SK-N-SH (cell line): Measurements from ENCODE around the gene ADAMTSL1. TPM values are rescaled to one million over a fixed set of nuclear protein-coding genes. Genes with fewer than 3 reads are reported as not detected.

Source experiments
- CTCF ChIA-PET: fragments of 300-600, 350-600 bp; formaldehyde crosslinking; extraction: SDS; loops from one replicate; lab custom pipeline; 2021; lab: Yijun Ruan, JAX
- POLR2A ChIA-PET: fragments of 350-600 bp; sonication (Branson Sonifier 250); formaldehyde crosslinking; extraction: SDS; loops from one replicate; lab custom pipeline; 2020; ENCODE audit warnings: antibody characterized with exemption, inconsistent platforms; lab: Yijun Ruan, JAX
- DNase-seq: peaks from one replicate; pipeline ENCODE4 v3.0.0; 2012
- H2AFZ ChIP-seq: fragments of 200-600 bp; sonication (generic); 2 replicates; pipeline ENCODE4 v1.8.1; 2016; ENCODE audit warnings: antibody characterized with exemption, mild to moderate bottlenecking, low read depth
- H3F3A ChIP-seq: fragments of 200-600 bp; sonication (generic); replicated peaks from 2 replicates; pipeline ENCODE3; 2016; ENCODE audit warnings: antibody characterized with exemption, mild to moderate bottlenecking; ENCODE audit not compliant: insufficient read depth
- H3K27ac ChIP-seq, 2 experiments: fragments of 200-500 bp in 1 of 2; fragments of 200-600 bp in 1 of 2; sonication (Bioruptor generic) in 1 of 2; sonication (generic), shearing (Covaris generic) in 1 of 2; 2 replicates each; pipeline versions ENCODE4 v1.5.1 to v1.6.1; 2014 to 2016; ENCODE audit warnings: low read depth in 2 of 2, inconsistent platforms in 1 of 2, low read length in 1 of 2, mild to moderate bottlenecking in 1 of 2, mixed read lengths in 1 of 2
- H3K27me3 ChIP-seq: fragments of 200-600 bp; sonication (generic), shearing (Covaris generic); 2 replicates; pipeline ENCODE4 v1.6.1; 2016; ENCODE audit warnings: mixed run types; ENCODE audit not compliant: insufficient read depth
- H3K36me3 ChIP-seq, 2 experiments: fragments of 200-500 bp in 1 of 2; fragments of 200-600 bp in 1 of 2; sonication (Bioruptor generic) in 1 of 2; sonication (generic) in 1 of 2; replicated peaks in 1 of 2; 2 replicates each; pipeline versions ENCODE3 to v1.5.1; 2014 to 2016; ENCODE audit warnings: low read length in 1 of 2, mild to moderate bottlenecking in 1 of 2; ENCODE audit not compliant: insufficient read depth in 2 of 2, control insufficient read depth in 1 of 2
- H3K4me1 ChIP-seq, 2 experiments: fragments of 200-500 bp in 1 of 2; fragments of 200-600 bp in 1 of 2; sonication (Bioruptor generic) in 1 of 2; sonication (generic), shearing (Covaris generic) in 1 of 2; 2 replicates each; pipeline versions ENCODE4 v1.5.1 to v1.6.1; 2014 to 2016; ENCODE audit warnings: low read depth in 1 of 2, low read length in 1 of 2, mixed run types in 1 of 2; ENCODE audit not compliant: insufficient read depth in 2 of 2, control insufficient read depth in 1 of 2
- H3K4me2 ChIP-seq: fragments of 200-600 bp; sonication (generic), shearing (Covaris generic); 2 replicates; pipeline ENCODE4 v1.6.1; 2017; ENCODE audit warnings: mixed run types
- H3K4me3 ChIP-seq, 2 experiments: fragments of 200-500 bp in 1 of 2; fragments of 200-600 bp in 1 of 2; sonication (Bioruptor generic) in 1 of 2; sonication (generic), shearing (Covaris generic) in 1 of 2; 2 replicates each; pipeline versions ENCODE4 v1.5.1 to v1.8.1; 2014 to 2016; ENCODE audit warnings: low read depth in 2 of 2, inconsistent platforms in 1 of 2, low read length in 1 of 2, mild to moderate bottlenecking in 1 of 2, mixed read lengths in 1 of 2, moderate library complexity in 1 of 2
- H3K79me2 ChIP-seq: fragments of 200-600 bp; sonication (generic); 2 replicates; pipeline ENCODE4 v1.8.1; 2017; ENCODE audit warnings: mild to moderate bottlenecking; ENCODE audit not compliant: insufficient read depth
- H3K9ac ChIP-seq: fragments of 200-600 bp; sonication (generic); 2 replicates; pipeline ENCODE4 v1.6.1; 2017; ENCODE audit warnings: mixed run types
- H3K9me2 ChIP-seq: fragments of 200-600 bp; sonication (generic); 2 replicates; pipeline ENCODE4 v1.6.1; 2017; ENCODE audit warnings: mixed run types
- H3K9me3 ChIP-seq: fragments of 200-600 bp; sonication (generic); 2 replicates; pipeline ENCODE4 v1.6.1; 2017; ENCODE audit warnings: mixed run types, mild to moderate bottlenecking, moderate library complexity
- H4K20me1 ChIP-seq: fragments of 200-600 bp; sonication (generic); 2 replicates; pipeline ENCODE4 v1.6.1; 2017; ENCODE audit warnings: mild to moderate bottlenecking, mixed run types; ENCODE audit not compliant: insufficient read depth
- ELF1 ChIP-seq: IDR thresholded peaks from 2 replicates; pipeline ENCODE4 v1.4.0; 2012
- EP300 ChIP-seq, 2 experiments: IDR thresholded peaks; 2 replicates each; pipeline versions ENCODE4 v1.4.0 to v1.6.1; 2012; ENCODE audit warnings: borderline replicate concordance in 1 of 2, low read depth in 1 of 2, low read length in 1 of 2
- FOXJ3 ChIP-seq: sonication (generic); formaldehyde crosslinking; IDR thresholded peaks from 2 replicates; pipeline ENCODE4 v1.5.1; 2020; ENCODE audit warnings: mild to moderate bottlenecking, missing genetic modification reagents
- FOXM1 ChIP-seq: IDR thresholded peaks from 2 replicates; pipeline ENCODE4 v1.4.0; 2012; ENCODE audit warnings: low read depth, mild to moderate bottlenecking
- GABPA ChIP-seq: IDR thresholded peaks from 2 replicates; pipeline ENCODE4 v1.4.0; 2012; ENCODE audit warnings: low read depth, mild to moderate bottlenecking
- GATA2 ChIP-seq: sonication (generic); formaldehyde crosslinking; IDR thresholded peaks from 2 replicates; pipeline ENCODE4 v1.5.0; 2020; ENCODE audit warnings: mild to moderate bottlenecking, missing genetic modification reagents
- MEF2A ChIP-seq: IDR thresholded peaks from 2 replicates; pipeline ENCODE4 v1.4.0; 2012; ENCODE audit warnings: low read depth, borderline replicate concordance
- RAD21 ChIP-seq: IDR thresholded peaks from 2 replicates; pipeline ENCODE4 v1.6.1; 2012; ENCODE audit warnings: mild to moderate bottlenecking, low read length
- RCOR1 ChIP-seq: fragments of 150-350 bp; IDR thresholded peaks from 2 replicates; pipeline ENCODE4 v1.6.1; 2017; ENCODE audit warnings: antibody characterized with exemption, low read length
- RXRA ChIP-seq: IDR thresholded peaks from 2 replicates; pipeline ENCODE4 v1.4.0; 2012; ENCODE audit warnings: low read depth, mild to moderate bottlenecking, borderline replicate concordance
- SIN3A ChIP-seq: IDR thresholded peaks from 2 replicates; pipeline ENCODE4 v1.6.1; 2012; ENCODE audit warnings: low read depth, mild to moderate bottlenecking, low read length, moderate library complexity, borderline replicate concordance
- SMC3 ChIP-seq: IDR thresholded peaks from 2 replicates; pipeline ENCODE4 v1.6.1; 2012; ENCODE audit warnings: low read depth, low read length, improper control_type of control experiment
- TEAD4 ChIP-seq: IDR thresholded peaks from 2 replicates; pipeline ENCODE4 v1.4.0; 2012; ENCODE audit warnings: mild to moderate bottlenecking, borderline replicate concordance; ENCODE audit not compliant: insufficient read depth
- WGBS: methylation state at CpG from one replicate; pipeline ENCODE4 v1.1.6; 2017; ENCODE audit warnings: low lambda C conversion rate; 5-methylcytosine and 5-hydroxymethylcytosine counted together
- polyA plus RNA-seq, 3 experiments: library from polyadenylated mRNA; depleted of rRNA; stranded (reverse); fragments of >200 nt; gene quantifications; 2 replicates each; pipeline ENCODE4 v1.2.3, GENCODE V29; 2012
- TF ChIP-seq, protein P1 (sequence below): IDR thresholded peaks from 2 replicates; pipeline ENCODE4 v1.4.0; 2012; ENCODE audit warnings: low read depth, borderline replicate concordance
- TF ChIP-seq, protein P2 (sequence below): IDR thresholded peaks from 2 replicates; pipeline ENCODE4 v1.4.0; 2012; ENCODE audit warnings: low read depth
- TF ChIP-seq, protein P3 (sequence below): IDR thresholded peaks from 2 replicates; pipeline ENCODE4 v1.4.0; 2012; ENCODE audit warnings: low read depth, borderline replicate concordance
- TF ChIP-seq, protein P4 (sequence below): fragments of 150-350 bp; IDR thresholded peaks from 2 replicates; pipeline ENCODE4 v1.6.1; 2016; ENCODE audit warnings: mild to moderate bottlenecking, low read depth, low read length
- TF ChIP-seq, protein P5 (sequence below): IDR thresholded peaks from 2 replicates; pipeline ENCODE4 v1.6.1; 2012; ENCODE audit warnings: mild to moderate bottlenecking, low read depth, low read length, moderate library complexity

The ADAMTSL1 gene
- polyA plus RNA-seq, 1 of the 3 experiments (the other 2 are of a cell fraction): 114 TPM

DNA sequence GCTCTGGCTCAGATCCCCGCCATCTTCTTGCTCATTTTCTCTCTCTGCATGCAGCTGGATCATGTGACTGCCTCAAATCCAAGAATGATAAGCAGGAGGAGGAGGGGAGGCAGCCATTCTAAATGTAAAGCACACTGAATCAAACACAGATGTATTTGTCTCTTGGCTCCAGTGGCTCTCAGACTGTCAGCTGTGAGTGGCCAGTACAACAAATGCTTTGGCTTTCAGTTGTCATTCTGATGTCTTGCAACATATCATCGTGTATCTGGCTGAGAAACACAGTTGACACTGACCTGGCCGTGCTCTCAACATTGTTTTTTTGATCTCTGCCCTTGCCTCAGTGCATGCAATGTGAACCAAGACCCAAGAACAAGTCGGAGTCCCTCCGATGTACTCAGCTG is 233.1 kb downstream of the ADAMTSL1 start (continued):
- TF ChIP-seq, protein P1, sequence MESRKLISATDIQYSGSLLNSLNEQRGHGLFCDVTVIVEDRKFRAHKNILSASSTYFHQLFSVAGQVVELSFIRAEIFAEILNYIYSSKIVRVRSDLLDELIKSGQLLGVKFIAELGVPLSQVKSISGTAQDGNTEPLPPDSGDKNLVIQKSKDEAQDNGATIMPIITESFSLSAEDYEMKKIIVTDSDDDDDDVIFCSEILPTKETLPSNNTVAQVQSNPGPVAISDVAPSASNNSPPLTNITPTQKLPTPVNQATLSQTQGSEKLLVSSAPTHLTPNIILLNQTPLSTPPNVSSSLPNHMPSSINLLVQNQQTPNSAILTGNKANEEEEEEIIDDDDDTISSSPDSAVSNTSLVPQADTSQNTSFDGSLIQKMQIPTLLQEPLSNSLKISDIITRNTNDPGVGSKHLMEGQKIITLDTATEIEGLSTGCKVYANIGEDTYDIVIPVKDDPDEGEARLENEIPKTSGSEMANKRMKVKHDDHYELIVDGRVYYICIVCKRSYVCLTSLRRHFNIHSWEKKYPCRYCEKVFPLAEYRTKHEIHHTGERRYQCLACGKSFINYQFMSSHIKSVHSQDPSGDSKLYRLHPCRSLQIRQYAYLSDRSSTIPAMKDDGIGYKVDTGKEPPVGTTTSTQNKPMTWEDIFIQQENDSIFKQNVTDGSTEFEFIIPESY: no peak
- TF ChIP-seq SIN3A (no peak), TEAD4 (no peak), RCOR1 (no peak), GABPA (no peak), FOXM1 (no peak), EP300 (IDR thresholded peaks at IDR 0.05; ENCODE audit: borderline replicate concordance in 1 of 2, low read depth in 1 of 2, low read length in 1 of 2) (no peak)

DNA sequence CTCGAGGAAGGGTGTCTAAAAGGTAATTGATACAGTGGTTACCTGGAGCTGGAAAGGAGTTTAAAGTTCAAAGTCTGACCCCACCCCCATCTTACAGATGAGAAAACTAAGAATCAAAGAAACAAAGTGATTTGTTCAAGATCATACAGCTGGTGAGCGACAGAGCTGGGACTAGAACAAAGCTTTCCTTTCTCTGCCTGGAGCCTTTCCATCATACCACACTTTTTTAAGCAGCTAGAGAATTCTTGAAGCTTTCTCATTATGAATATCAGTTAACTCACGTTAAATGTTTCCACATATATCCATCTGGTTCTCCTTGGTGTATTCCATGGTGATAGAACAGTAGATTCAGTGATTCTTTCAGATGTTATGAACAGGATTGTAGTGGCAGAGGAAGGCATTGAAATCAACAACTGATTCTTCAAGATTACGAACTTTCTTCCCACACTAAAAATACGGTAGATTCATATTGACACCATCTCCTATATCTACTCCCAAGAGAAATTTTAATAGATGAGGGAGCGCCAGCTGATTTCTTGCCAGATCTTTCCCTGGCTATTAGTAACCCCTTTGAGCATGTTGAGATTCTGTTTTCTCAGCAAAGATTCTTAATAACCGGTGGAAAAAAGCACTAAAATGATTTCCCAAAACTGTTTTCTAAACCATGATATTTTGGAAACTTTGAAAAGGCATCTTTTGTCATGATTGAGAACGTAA is 233.7 kb downstream of the ADAMTSL1 start:
- ChIA-PET CTCF (interaction anchor here (0.6 to 1.5 kb wide), 3 partner anchors 12 to 452 kb away, joined by 3 to 4 read pairs (median 4); no protein-coding TSS in a partner anchor), POLR2A (no interaction called here)
- TF ChIP-seq, protein P2, sequence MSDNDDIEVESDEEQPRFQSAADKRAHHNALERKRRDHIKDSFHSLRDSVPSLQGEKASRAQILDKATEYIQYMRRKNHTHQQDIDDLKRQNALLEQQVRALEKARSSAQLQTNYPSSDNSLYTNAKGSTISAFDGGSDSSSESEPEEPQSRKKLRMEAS: no peak
- TF ChIP-seq GATA2 (CRISPR knock-in tag) (no peak), RAD21 (no peak)
- TF ChIP-seq, protein P3, sequence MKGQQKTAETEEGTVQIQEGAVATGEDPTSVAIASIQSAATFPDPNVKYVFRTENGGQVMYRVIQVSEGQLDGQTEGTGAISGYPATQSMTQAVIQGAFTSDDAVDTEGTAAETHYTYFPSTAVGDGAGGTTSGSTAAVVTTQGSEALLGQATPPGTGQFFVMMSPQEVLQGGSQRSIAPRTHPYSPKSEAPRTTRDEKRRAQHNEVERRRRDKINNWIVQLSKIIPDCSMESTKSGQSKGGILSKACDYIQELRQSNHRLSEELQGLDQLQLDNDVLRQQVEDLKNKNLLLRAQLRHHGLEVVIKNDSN: no peak
- Histone ChIP-seq H3K9me2 (no peaks in the 10 kb centered on the region), H3K4me3 (no peak overlapping the region), H3K79me2 (0 out of 2 replicates have a peak, but pooled peaks cover 7% of the 10 kb centered on the region), H3K9me3 (no peaks in the 10 kb centered on the region), H3K36me3 (peaks cover 2 to 75% of the 10 kb centered on the region in 2 experiments), H3K4me2 (no peak overlapping the region), H3K27me3 (no peaks in the 10 kb centered on the region), H3F3A (peaks cover 4% of the 10 kb centered on the region), H4K20me1 (no peaks in the 10 kb centered on the region), H3K9ac (no peak overlapping the region), H3K4me1 (peaks cover 0 to 13% of the 10 kb centered on the region in 2 experiments; a peak in 2 of 4 replicates), H3K27ac (no peak overlapping the region), H2AFZ (no peak overlapping the region)
- WGBS: 87% methylated on average over 8 of the region's 8 CpGs
- DNase-seq: no peak

DNA sequence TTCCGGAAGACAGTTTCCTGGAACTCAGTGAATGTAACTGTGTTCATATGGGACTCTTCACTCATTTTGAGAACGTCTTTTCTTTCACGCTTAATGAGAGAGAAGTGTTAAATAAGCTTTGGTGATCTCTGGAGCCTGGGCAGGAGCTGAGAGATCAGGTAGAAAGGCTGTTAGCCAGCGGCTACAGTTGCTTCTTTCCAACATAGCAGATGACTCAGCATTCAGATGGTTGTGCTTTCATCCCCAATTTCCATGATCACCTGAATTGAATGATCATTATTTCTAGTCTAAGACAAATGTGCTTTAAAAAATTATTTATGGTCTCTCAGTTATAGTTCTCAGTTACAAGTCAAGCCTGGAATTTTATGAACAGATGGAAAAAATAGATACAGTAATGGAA is 234.5 kb downstream of the ADAMTSL1 start:
- no peak overlapping the region for H3K4me2 ChIP-seq
- POLR2A ChIA-PET: no interaction called here
- DNase-seq: no peak
- TF ChIP-seq, protein P4, sequence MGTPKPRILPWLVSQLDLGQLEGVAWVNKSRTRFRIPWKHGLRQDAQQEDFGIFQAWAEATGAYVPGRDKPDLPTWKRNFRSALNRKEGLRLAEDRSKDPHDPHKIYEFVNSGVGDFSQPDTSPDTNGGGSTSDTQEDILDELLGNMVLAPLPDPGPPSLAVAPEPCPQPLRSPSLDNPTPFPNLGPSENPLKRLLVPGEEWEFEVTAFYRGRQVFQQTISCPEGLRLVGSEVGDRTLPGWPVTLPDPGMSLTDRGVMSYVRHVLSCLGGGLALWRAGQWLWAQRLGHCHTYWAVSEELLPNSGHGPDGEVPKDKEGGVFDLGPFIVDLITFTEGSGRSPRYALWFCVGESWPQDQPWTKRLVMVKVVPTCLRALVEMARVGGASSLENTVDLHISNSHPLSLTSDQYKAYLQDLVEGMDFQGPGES: no peak
- TF ChIP-seq ELF1: no peak
- TF ChIP-seq SIN3A: no peak
- TF ChIP-seq FOXJ3: no peak
- TF ChIP-seq, protein P5, sequence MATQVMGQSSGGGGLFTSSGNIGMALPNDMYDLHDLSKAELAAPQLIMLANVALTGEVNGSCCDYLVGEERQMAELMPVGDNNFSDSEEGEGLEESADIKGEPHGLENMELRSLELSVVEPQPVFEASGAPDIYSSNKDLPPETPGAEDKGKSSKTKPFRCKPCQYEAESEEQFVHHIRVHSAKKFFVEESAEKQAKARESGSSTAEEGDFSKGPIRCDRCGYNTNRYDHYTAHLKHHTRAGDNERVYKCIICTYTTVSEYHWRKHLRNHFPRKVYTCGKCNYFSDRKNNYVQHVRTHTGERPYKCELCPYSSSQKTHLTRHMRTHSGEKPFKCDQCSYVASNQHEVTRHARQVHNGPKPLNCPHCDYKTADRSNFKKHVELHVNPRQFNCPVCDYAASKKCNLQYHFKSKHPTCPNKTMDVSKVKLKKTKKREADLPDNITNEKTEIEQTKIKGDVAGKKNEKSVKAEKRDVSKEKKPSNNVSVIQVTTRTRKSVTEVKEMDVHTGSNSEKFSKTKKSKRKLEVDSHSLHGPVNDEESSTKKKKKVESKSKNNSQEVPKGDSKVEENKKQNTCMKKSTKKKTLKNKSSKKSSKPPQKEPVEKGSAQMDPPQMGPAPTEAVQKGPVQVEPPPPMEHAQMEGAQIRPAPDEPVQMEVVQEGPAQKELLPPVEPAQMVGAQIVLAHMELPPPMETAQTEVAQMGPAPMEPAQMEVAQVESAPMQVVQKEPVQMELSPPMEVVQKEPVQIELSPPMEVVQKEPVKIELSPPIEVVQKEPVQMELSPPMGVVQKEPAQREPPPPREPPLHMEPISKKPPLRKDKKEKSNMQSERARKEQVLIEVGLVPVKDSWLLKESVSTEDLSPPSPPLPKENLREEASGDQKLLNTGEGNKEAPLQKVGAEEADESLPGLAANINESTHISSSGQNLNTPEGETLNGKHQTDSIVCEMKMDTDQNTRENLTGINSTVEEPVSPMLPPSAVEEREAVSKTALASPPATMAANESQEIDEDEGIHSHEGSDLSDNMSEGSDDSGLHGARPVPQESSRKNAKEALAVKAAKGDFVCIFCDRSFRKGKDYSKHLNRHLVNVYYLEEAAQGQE: no peak
- TF ChIP-seq RXRA: no peak
- no peak for TF ChIP-seq MEF2A
- no peak for TF ChIP-seq SMC3

More for the DNA sequence above, 234.5 kb downstream of the ADAMTSL1 start:
- Histone ChIP-seq H3K9me3 (no peaks in the 10 kb centered on the region), H3K27me3 (no peaks in the 10 kb centered on the region), H4K20me1 (no peaks in the 10 kb centered on the region), H3K4me3 (no peak overlapping the region), H3K36me3 (peaks cover 2 to 68% of the 10 kb centered on the region in 2 experiments), H2AFZ (no peak overlapping the region), H3K4me1 (peaks cover 0 to 9% of the 10 kb centered on the region in 2 experiments; a peak in 2 of 4 replicates), H3F3A (peaks cover 4% of the 10 kb centered on the region), H3K9me2 (no peaks in the 10 kb centered on the region), H3K9ac (no peak overlapping the region), H3K27ac (no peak overlapping the region), H3K79me2 (0 out of 2 replicates have a peak, but pooled peaks cover 7% of the 10 kb centered on the region)
- CTCF ChIA-PET: no interaction called here
- WGBS: 85% methylated on average over 4 of the region's 4 CpGs
